ENCODE data around the gene RNU6-7. TPM values are rescaled to one million over a fixed set of nuclear protein-coding genes. Genes with fewer than 3 reads are reported as not detected.

RNU6-7 gene
- total and polyA plus RNA-seq, 10 of the 15 experiments (the other 5 are each of a cell fraction or from before 2014, with no cell fraction given) = not detected

GRCh38 chr14:32200368-32201192 is 1.3 kb upstream of the RNU6-7 start (continued):
- TF ChIP-seq NKRF (conservative IDR thresholded peaks at IDR 0.05) (no peak), IKZF1 (conservative IDR thresholded peaks at IDR 0.05) (peak; percentile 73), HDAC6 (IDR thresholded peaks at IDR 0.05; ENCODE audit: unreplicated experiment) (no peak), FOS (IDR thresholded peaks at IDR 0.05; ENCODE audit: borderline replicate concordance, extremely low read depth, insufficient read length) (no peak), ZNF217 (IDR thresholded peaks at IDR 0.05) (peak; percentile 88; the same call in 1 of the 2 replicates), ATF7 (IDR thresholded peaks at IDR 0.05; ENCODE audit: low read depth) (0 out of 2 replicates have a peak, but pooled peaks have one; percentile 36), PML (IDR thresholded peaks at IDR 0.05; ENCODE audit: low read length) (no peak), CBX3 (IDR thresholded peaks at IDR 0.05; ENCODE audit: borderline replicate concordance, low read depth) (no peak), JUNB (IDR thresholded peaks at IDR 0.05) (peak; percentile 40; the same call in 1 of the 2 replicates), SREBF2 (IDR thresholded peaks at IDR 0.05; ENCODE audit: low read length) (no peak), GABPA (IDR thresholded peaks at IDR 0.05; ENCODE audit: low read depth) (0 out of 2 replicates have a peak, but pooled peaks have one; percentile 13), SPI1 (IDR thresholded peaks at IDR 0.05; ENCODE audit: borderline replicate concordance, insufficient read depth, low read depth, low read length) (peak; percentile 96), RCOR1 (conservative IDR thresholded peaks at IDR 0.05; ENCODE audit: low read depth, low read length) (0 out of 2 replicates have a peak, but pooled peaks have one; percentile 60), USF1 (IDR thresholded peaks at IDR 0.05; ENCODE audit: borderline replicate concordance, extremely low read length, insufficient read depth, low read depth, low read length) (no peak), NR2F1 (conservative IDR thresholded peaks at IDR 0.05) (peak; percentile 49; the same call in 1 of the 2 replicates)
- TF ChIP-seq, protein P1, sequence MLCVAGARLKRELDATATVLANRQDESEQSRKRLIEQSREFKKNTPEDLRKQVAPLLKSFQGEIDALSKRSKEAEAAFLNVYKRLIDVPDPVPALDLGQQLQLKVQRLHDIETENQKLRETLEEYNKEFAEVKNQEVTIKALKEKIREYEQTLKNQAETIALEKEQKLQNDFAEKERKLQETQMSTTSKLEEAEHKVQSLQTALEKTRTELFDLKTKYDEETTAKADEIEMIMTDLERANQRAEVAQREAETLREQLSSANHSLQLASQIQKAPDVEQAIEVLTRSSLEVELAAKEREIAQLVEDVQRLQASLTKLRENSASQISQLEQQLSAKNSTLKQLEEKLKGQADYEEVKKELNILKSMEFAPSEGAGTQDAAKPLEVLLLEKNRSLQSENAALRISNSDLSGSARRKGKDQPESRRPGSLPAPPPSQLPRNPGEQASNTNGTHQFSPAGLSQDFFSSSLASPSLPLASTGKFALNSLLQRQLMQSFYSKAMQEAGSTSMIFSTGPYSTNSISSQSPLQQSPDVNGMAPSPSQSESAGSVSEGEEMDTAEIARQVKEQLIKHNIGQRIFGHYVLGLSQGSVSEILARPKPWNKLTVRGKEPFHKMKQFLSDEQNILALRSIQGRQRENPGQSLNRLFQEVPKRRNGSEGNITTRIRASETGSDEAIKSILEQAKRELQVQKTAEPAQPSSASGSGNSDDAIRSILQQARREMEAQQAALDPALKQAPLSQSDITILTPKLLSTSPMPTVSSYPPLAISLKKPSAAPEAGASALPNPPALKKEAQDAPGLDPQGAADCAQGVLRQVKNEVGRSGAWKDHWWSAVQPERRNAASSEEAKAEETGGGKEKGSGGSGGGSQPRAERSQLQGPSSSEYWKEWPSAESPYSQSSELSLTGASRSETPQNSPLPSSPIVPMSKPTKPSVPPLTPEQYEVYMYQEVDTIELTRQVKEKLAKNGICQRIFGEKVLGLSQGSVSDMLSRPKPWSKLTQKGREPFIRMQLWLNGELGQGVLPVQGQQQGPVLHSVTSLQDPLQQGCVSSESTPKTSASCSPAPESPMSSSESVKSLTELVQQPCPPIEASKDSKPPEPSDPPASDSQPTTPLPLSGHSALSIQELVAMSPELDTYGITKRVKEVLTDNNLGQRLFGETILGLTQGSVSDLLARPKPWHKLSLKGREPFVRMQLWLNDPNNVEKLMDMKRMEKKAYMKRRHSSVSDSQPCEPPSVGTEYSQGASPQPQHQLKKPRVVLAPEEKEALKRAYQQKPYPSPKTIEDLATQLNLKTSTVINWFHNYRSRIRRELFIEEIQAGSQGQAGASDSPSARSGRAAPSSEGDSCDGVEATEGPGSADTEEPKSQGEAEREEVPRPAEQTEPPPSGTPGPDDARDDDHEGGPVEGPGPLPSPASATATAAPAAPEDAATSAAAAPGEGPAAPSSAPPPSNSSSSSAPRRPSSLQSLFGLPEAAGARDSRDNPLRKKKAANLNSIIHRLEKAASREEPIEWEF (IDR thresholded peaks at IDR 0.05; ENCODE audit: insufficient replicate concordance, low read depth, low read length) = peak; percentile 55
- TF ChIP-seq, protein P2, sequence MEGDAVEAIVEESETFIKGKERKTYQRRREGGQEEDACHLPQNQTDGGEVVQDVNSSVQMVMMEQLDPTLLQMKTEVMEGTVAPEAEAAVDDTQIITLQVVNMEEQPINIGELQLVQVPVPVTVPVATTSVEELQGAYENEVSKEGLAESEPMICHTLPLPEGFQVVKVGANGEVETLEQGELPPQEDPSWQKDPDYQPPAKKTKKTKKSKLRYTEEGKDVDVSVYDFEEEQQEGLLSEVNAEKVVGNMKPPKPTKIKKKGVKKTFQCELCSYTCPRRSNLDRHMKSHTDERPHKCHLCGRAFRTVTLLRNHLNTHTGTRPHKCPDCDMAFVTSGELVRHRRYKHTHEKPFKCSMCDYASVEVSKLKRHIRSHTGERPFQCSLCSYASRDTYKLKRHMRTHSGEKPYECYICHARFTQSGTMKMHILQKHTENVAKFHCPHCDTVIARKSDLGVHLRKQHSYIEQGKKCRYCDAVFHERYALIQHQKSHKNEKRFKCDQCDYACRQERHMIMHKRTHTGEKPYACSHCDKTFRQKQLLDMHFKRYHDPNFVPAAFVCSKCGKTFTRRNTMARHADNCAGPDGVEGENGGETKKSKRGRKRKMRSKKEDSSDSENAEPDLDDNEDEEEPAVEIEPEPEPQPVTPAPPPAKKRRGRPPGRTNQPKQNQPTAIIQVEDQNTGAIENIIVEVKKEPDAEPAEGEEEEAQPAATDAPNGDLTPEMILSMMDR (IDR thresholded peaks at IDR 0.05 in 2 of 3, conservative IDR thresholded peaks at IDR 0.05 in 1 of 3; ENCODE audit: control insufficient read depth in 2 of 3, extremely low read depth in 1 of 3, insufficient read depth in 1 of 3, low read depth in 3 of 3, low read length in 3 of 3) = no peak

Measured in GM12878 (cell line).